Measurements from ENCODE around the gene BTBD7.

Gene BTBD7

GRCh38 chr14:93285044-93285443 lies 47.8 kb downstream of the BTBD7 start:
- TF ChIP-seq POLR2AphosphoS5 (IDR thresholded peaks at IDR 0.05; ENCODE audit: low read depth, low read length) (no peak), TAF1 (IDR thresholded peaks at IDR 0.05; ENCODE audit: borderline replicate concordance, insufficient read depth, low read length) (no peak), FOXP2 (optimal IDR thresholded peaks at IDR 0.05; ENCODE audit: borderline replicate concordance, extremely low read depth, extremely low read length, insufficient read depth) (no peak), SIN3A (IDR thresholded peaks at IDR 0.05; ENCODE audit: borderline replicate concordance, insufficient read depth, low read length) (no peak)
- TF ChIP-seq, protein P1, sequence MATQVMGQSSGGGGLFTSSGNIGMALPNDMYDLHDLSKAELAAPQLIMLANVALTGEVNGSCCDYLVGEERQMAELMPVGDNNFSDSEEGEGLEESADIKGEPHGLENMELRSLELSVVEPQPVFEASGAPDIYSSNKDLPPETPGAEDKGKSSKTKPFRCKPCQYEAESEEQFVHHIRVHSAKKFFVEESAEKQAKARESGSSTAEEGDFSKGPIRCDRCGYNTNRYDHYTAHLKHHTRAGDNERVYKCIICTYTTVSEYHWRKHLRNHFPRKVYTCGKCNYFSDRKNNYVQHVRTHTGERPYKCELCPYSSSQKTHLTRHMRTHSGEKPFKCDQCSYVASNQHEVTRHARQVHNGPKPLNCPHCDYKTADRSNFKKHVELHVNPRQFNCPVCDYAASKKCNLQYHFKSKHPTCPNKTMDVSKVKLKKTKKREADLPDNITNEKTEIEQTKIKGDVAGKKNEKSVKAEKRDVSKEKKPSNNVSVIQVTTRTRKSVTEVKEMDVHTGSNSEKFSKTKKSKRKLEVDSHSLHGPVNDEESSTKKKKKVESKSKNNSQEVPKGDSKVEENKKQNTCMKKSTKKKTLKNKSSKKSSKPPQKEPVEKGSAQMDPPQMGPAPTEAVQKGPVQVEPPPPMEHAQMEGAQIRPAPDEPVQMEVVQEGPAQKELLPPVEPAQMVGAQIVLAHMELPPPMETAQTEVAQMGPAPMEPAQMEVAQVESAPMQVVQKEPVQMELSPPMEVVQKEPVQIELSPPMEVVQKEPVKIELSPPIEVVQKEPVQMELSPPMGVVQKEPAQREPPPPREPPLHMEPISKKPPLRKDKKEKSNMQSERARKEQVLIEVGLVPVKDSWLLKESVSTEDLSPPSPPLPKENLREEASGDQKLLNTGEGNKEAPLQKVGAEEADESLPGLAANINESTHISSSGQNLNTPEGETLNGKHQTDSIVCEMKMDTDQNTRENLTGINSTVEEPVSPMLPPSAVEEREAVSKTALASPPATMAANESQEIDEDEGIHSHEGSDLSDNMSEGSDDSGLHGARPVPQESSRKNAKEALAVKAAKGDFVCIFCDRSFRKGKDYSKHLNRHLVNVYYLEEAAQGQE (IDR thresholded peaks at IDR 0.05; ENCODE audit: insufficient read depth in 1 of 2, low read depth in 2 of 2, low read length in 2 of 2) = no peak

DNA sequence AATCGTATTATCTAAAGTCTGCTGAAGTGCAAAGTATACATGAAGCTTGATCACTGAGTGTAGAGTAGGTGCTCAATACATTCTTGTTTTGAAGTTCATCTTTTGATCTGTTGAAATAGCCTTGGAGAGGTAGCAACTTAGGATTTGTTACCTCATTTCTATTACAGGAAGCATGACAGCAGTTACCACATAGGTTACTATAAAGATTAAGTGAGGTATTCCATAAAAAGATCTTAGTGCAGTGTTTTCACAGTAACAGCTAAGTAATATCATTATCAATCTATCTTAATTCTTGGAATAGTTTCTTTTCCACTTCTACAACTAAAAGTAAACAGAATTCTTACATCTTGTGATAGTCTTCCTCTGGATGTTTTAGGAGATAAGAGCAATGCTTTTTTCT lies 50.9 kb downstream of the BTBD7 start:
- TF ChIP-seq FOXP2 (optimal IDR thresholded peaks at IDR 0.05; ENCODE audit: borderline replicate concordance, extremely low read depth, extremely low read length, insufficient read depth) (no peak), TAF1 (IDR thresholded peaks at IDR 0.05; ENCODE audit: borderline replicate concordance, insufficient read depth, low read length) (no peak), SIN3A (IDR thresholded peaks at IDR 0.05; ENCODE audit: borderline replicate concordance, insufficient read depth, low read length) (no peak), POLR2AphosphoS5 (IDR thresholded peaks at IDR 0.05; ENCODE audit: low read depth, low read length) (no peak)
- TF ChIP-seq, protein P1 (IDR thresholded peaks at IDR 0.05; ENCODE audit: insufficient read depth in 1 of 2, low read depth in 2 of 2, low read length in 2 of 2) = no peak

GRCh38 chr14:93280743-93281142 lies 52.1 kb downstream of the BTBD7 start:
- TF ChIP-seq POLR2AphosphoS5 (IDR thresholded peaks at IDR 0.05; ENCODE audit: low read depth, low read length) (no peak), FOXP2 (optimal IDR thresholded peaks at IDR 0.05; ENCODE audit: borderline replicate concordance, extremely low read depth, extremely low read length, insufficient read depth) (no peak), SIN3A (IDR thresholded peaks at IDR 0.05; ENCODE audit: borderline replicate concordance, insufficient read depth, low read length) (no peak), TAF1 (IDR thresholded peaks at IDR 0.05; ENCODE audit: borderline replicate concordance, insufficient read depth, low read length) (no peak)
- TF ChIP-seq, protein P1 (IDR thresholded peaks at IDR 0.05; ENCODE audit: insufficient read depth in 1 of 2, low read depth in 2 of 2, low read length in 2 of 2) = no peak

- TF ChIP-seq POLR2AphosphoS5 (IDR thresholded peaks at IDR 0.05; ENCODE audit: low read depth, low read length) (no peak), SIN3A (IDR thresholded peaks at IDR 0.05; ENCODE audit: borderline replicate concordance, insufficient read depth, low read length) (no peak), FOXP2 (optimal IDR thresholded peaks at IDR 0.05; ENCODE audit: borderline replicate concordance, extremely low read depth, extremely low read length, insufficient read depth) (no peak), TAF1 (IDR thresholded peaks at IDR 0.05; ENCODE audit: borderline replicate concordance, insufficient read depth, low read length) (no peak)
- TF ChIP-seq, protein P1 (IDR thresholded peaks at IDR 0.05; ENCODE audit: insufficient read depth in 1 of 2, low read depth in 2 of 2, low read length in 2 of 2) = no peak
Observed at GRCh38 chr14:93276031-93276716, 56.7 kb downstream of the BTBD7 start.
